GM23338 (cell line): Measurements from ENCODE around the gene CISH. TPM values are rescaled to one million over a fixed set of nuclear protein-coding genes. Genes with fewer than 3 reads are reported as not detected.

Experiments used
- ATAC-seq: fragments of 200-7000 bp; cut with Tn5 transposase; 3 replicates; pipeline ENCODE4 v1.9.1; 2020
- DNase-seq: peaks from one replicate; pipeline ENCODE4 v3.0.0-alpha.2; 2015; ENCODE audit warnings: low spot score
- H2AFZ ChIP-seq: fragments of 200-600 bp; sonication (generic); 2 replicates; pipeline ENCODE4 v1.8.0; 2016; ENCODE audit warnings: antibody characterized with exemption, mild to moderate bottlenecking, moderate library complexity
- H3F3A ChIP-seq: fragments of 200-600 bp; sonication (generic); replicated peaks from 2 replicates; pipeline ENCODE4 v1.8.0; 2017; ENCODE audit warnings: antibody characterized with exemption, mixed run types, low read depth
- H3K27ac ChIP-seq: fragments of 200-600 bp; sonication (generic); 2 replicates; pipeline ENCODE4 v1.6.1; 2016; ENCODE audit warnings: low read depth
- H3K27me3 ChIP-seq: fragments of 200-600 bp; sonication (generic); 2 replicates; pipeline ENCODE4 v1.8.0; 2016; ENCODE audit warnings: mild to moderate bottlenecking, mixed run types, moderate library complexity; ENCODE audit not compliant: insufficient read depth
- H3K36me3 ChIP-seq: fragments of 200-600 bp; sonication (generic); 2 replicates; pipeline ENCODE4 v1.8.0; 2016; ENCODE audit warnings: mild to moderate bottlenecking; ENCODE audit not compliant: insufficient read depth
- H3K4me1 ChIP-seq: fragments of 200-600 bp; sonication (generic); 2 replicates; pipeline ENCODE4 v1.8.0; 2016; ENCODE audit warnings: mild to moderate bottlenecking, moderate library complexity; ENCODE audit not compliant: insufficient read depth
- H3K4me2 ChIP-seq: fragments of 200-600 bp; sonication (generic); 2 replicates; pipeline ENCODE4 v1.7.1; 2017; ENCODE audit warnings: mixed run types
- H3K4me3 ChIP-seq: fragments of 200-600 bp; sonication (generic); 2 replicates; pipeline ENCODE4 v1.6.1; 2016; ENCODE audit warnings: mixed run types
- H3K79me2 ChIP-seq: fragments of 200-600 bp; sonication (generic); replicated peaks from 2 replicates; pipeline ENCODE4 v1.8.0; 2017; ENCODE audit warnings: mild to moderate bottlenecking; ENCODE audit not compliant: insufficient read depth
- H3K9me2 ChIP-seq: fragments of 200-600 bp; sonication (generic); 2 replicates; pipeline ENCODE4 v1.8.0; 2017; ENCODE audit not compliant: insufficient read depth
- H4K20me1 ChIP-seq: fragments of 200-600 bp; sonication (generic); replicated peaks from 2 replicates; pipeline ENCODE4 v1.8.0; 2017; ENCODE audit warnings: mild to moderate bottlenecking; ENCODE audit not compliant: insufficient read depth
- H3K27ac Mint-ChIP-seq: 2 replicates; pipeline ENCODE4 v1.8.0; 2020; ENCODE audit warnings: inconsistent platforms, mild to moderate bottlenecking, moderate library complexity, mixed read lengths
- H3K27me3 Mint-ChIP-seq: 3 replicates; pipeline ENCODE4 v1.8.0; 2022; ENCODE audit warnings: low read depth, mild to moderate bottlenecking, moderate library complexity, mixed read lengths, inconsistent platforms; ENCODE audit not compliant: insufficient read depth, poor library complexity
- H3K36me3 Mint-ChIP-seq: 3 replicates; pipeline ENCODE4 v1.8.0; 2021; ENCODE audit warnings: low read depth, mild to moderate bottlenecking, inconsistent platforms, moderate library complexity, mixed read lengths
- H3K4me1 Mint-ChIP-seq: 3 replicates; pipeline ENCODE4 v1.8.0; 2020; ENCODE audit warnings: mild to moderate bottlenecking, inconsistent platforms, mixed read lengths
- H3K4me3 Mint-ChIP-seq: 3 replicates; pipeline ENCODE4 v1.8.0; 2021; ENCODE audit warnings: moderate library complexity, mild to moderate bottlenecking, inconsistent platforms, mixed read lengths
- H3K9me3 Mint-ChIP-seq: 3 replicates; pipeline ENCODE4 v1.8.0; 2020; ENCODE audit warnings: moderate library complexity, mild to moderate bottlenecking, inconsistent platforms, mixed read lengths
- CREB1 ChIP-seq: fragments of 250-450 bp; sonication (Bioruptor Pico); IDR thresholded peaks from 2 replicates; pipeline ENCODE4 v1.5.0; 2020; ENCODE audit warnings: low read depth, mild to moderate bottlenecking, moderate library complexity
- CTCF ChIP-seq, 2 experiments: fragments of 200-600 bp in 1 of 2; sonication (generic) in 1 of 2; conservative IDR thresholded peaks; 2 replicates each; pipeline versions ENCODE4 v1.5.1 to v1.6.1; 2016 to 2017; ENCODE audit warnings: antibody characterized with exemption in 2 of 2, low read depth in 2 of 2, mild to moderate bottlenecking in 2 of 2, moderate library complexity in 1 of 2
- ETS1 ChIP-seq: IDR thresholded peaks from 2 replicates; pipeline ENCODE4 v1.6.1; 2016; ENCODE audit warnings: antibody characterized with exemption
- EZH2 ChIP-seq: fragments of 200-600 bp; sonication (generic); IDR thresholded peaks from one replicate; pipeline ENCODE4 v1.8.0; 2017; ENCODE audit warnings: antibody characterized with exemption, mild to moderate bottlenecking, low read depth; ENCODE audit not compliant: unreplicated experiment
- EZH2phosphoT487 ChIP-seq: fragments of 200-600 bp; sonication (generic); IDR thresholded peaks from one replicate; pipeline ENCODE4 v1.8.1; 2018; ENCODE audit warnings: antibody characterized with exemption; ENCODE audit not compliant: unreplicated experiment
- JUNB ChIP-seq: IDR thresholded peaks from one replicate; pipeline ENCODE4 v1.6.1; 2016; ENCODE audit warnings: antibody characterized with exemption; ENCODE audit not compliant: unreplicated experiment
- NANOG ChIP-seq: IDR thresholded peaks from 2 replicates; pipeline ENCODE4 v1.6.1; 2016; ENCODE audit warnings: antibody characterized with exemption, borderline replicate concordance
- POLR2AphosphoS5 ChIP-seq: IDR thresholded peaks from 2 replicates; pipeline ENCODE4 v1.6.1; 2016; ENCODE audit warnings: antibody characterized with exemption, low read depth
- REST ChIP-seq: IDR thresholded peaks from one replicate; pipeline ENCODE4 v1.6.1; 2018; ENCODE audit warnings: antibody characterized with exemption; ENCODE audit not compliant: unreplicated experiment
- STAT1 ChIP-seq: IDR thresholded peaks from one replicate; pipeline ENCODE4 v1.6.1; 2016; ENCODE audit warnings: antibody characterized with exemption; ENCODE audit not compliant: unreplicated experiment
- ZNF114 ChIP-seq: fragments of 250-450 bp; sonication (Bioruptor Pico); IDR thresholded peaks from 2 replicates; pipeline ENCODE4 v1.5.0; 2020; ENCODE audit warnings: mild to moderate bottlenecking, moderate library complexity
- ZNF331 ChIP-seq: fragments of 250-450 bp; sonication (Bioruptor Pico); IDR thresholded peaks from 2 replicates; pipeline ENCODE4 v1.5.0; 2020; ENCODE audit warnings: low read depth, mild to moderate bottlenecking, moderate library complexity
- ZNF462 ChIP-seq: fragments of 250-450 bp; sonication (Bioruptor Pico); IDR thresholded peaks from 2 replicates; pipeline ENCODE4 v1.5.0; 2020; ENCODE audit warnings: mild to moderate bottlenecking, moderate library complexity
- polyA plus RNA-seq: library from polyadenylated mRNA; unstranded; fragments of >200 nt; fragmentation: Nextera tagmentation; extraction: Ambion mirVana; gene quantifications from 2 replicates; pipeline ENCODE4 v1.2.1, GENCODE V29; 2016
- total RNA-seq: library from RNA; depleted of rRNA; stranded (reverse); fragments of >200 nt; shearing (Covaris generic); gene quantifications from 2 replicates; pipeline ENCODE4 v1.2.3, GENCODE V29; 2014

The CISH gene
- total and polyA plus RNA-seq, 2 experiments from 2014 or later: 2.1 to 3.6 TPM

GRCh38 chr3:50657816-50658215, 46.2 kb upstream of the CISH start:
- Histone ChIP-seq H4K20me1 (no peaks in the 10 kb centered on the region), H2AFZ (no peak overlapping the region), H3K4me2 (no peak overlapping the region), H3K4me1 (no peaks in the 10 kb centered on the region), H3F3A (no peaks in the 10 kb centered on the region), H3K4me3 (no peak overlapping the region), H3K27ac (no peak overlapping the region), H3K27me3 (no peaks in the 10 kb centered on the region), H3K79me2 (no peaks in the 10 kb centered on the region), H3K9me2 (no peaks in the 10 kb centered on the region; the same call in 1 of the 2 replicates), H3K36me3 (no peaks in the 10 kb centered on the region)
- Mint-ChIP-seq H3K27ac (no peak overlapping the region), H3K9me3 (no peaks in the 10 kb centered on the region), H3K27me3 (peaks cover 4% of the 10 kb centered on the region), H3K4me3 (no peak overlapping the region), H3K4me1 (no peaks in the 10 kb centered on the region), H3K36me3 (no peaks in the 10 kb centered on the region)
- TF ChIP-seq ZNF331: no peak
- no peak for TF ChIP-seq NANOG
- TF ChIP-seq EZH2phosphoT487: no peak
- no peak for TF ChIP-seq CREB1 (CRISPR knock-in tag)
- TF ChIP-seq EZH2: no peak
- no peak for TF ChIP-seq ETS1
- no peak for TF ChIP-seq CTCF (conservative IDR thresholded peaks at IDR 0.05; ENCODE audit: low read depth in 2 of 2)
- TF ChIP-seq REST: no peak
- no peak for TF ChIP-seq ZNF462 (CRISPR knock-in tag)
- TF ChIP-seq STAT1: no peak
- TF ChIP-seq JUNB: no peak
- no peak for TF ChIP-seq ZNF114 (CRISPR knock-in tag)
- TF ChIP-seq POLR2AphosphoS5: no peak
- ATAC-seq (no peak), DNase-seq (no peak)
